Tibial artery (tissue), 4 donors: ENCODE results near the gene DHX38.

Source experiments
- DNase-seq, 2 donors: peaks; one replicate each; pipeline ENCODE4 v3.0.0-alpha.2; 2019
- H3K27ac ChIP-seq, 2 donors: fragments of 200-600 bp; sonication (generic) in 1 of 2; 1 replicate in 1 of 2; 2 replicates in 1 of 2; pipeline ENCODE4 v1.5.1; 2018 to 2019; ENCODE audit warnings: mild to moderate bottlenecking in 1 of 2
- H3K27me3 ChIP-seq, 2 donors: fragments of 200-600 bp; sonication (generic) in 1 of 2; one replicate each; pipeline versions ENCODE4 v1.5.1 to v1.6.0; 2016 to 2019
- H3K36me3 ChIP-seq, 3 donors: fragments of 200-600 bp; sonication (generic) in 2 of 3; one replicate each; pipeline ENCODE4 v1.5.1; 2016 to 2019; ENCODE audit warnings: mild to moderate bottlenecking in 2 of 3
- H3K4me1 ChIP-seq, 4 donors: fragments of 200-600 bp; sonication (generic) in 2 of 4; 1 replicate in 3 of 4; 2 replicates in 1 of 4; pipeline ENCODE4 v1.5.1; 2016 to 2019
- H3K4me3 ChIP-seq, 2 donors: fragments of 200-600 bp; sonication (generic) in 1 of 2; 1 replicate in 1 of 2; 2 replicates in 1 of 2; pipeline ENCODE4 v1.5.1; 2018 to 2019; ENCODE audit warnings: mild to moderate bottlenecking in 2 of 2
- H3K9me3 ChIP-seq, 3 donors: fragments of 200-600 bp; sonication (generic) in 1 of 3; one replicate each; pipeline ENCODE4 v1.5.1; 2016 to 2019
- intact Hi-C: fragments of 100-400 bp; cut with DNase I; formaldehyde crosslinking; loops from one replicate; pipeline ENCODE4 v1.15.0; 2023; ENCODE audit warnings: low total_unique reads
- TF ChIP-seq, protein P1 (sequence below), 2 experiments: fragments of 200-600 bp in 1 of 2; fragments of 450-650 bp in 1 of 2; IDR thresholded peaks; one replicate each; pipeline ENCODE4 v1.5.1; 2017 to 2019; ENCODE audit warnings: antibody characterized with exemption in 2 of 2, mild to moderate bottlenecking in 1 of 2, moderate library complexity in 1 of 2

The DHX38 gene

DNA sequence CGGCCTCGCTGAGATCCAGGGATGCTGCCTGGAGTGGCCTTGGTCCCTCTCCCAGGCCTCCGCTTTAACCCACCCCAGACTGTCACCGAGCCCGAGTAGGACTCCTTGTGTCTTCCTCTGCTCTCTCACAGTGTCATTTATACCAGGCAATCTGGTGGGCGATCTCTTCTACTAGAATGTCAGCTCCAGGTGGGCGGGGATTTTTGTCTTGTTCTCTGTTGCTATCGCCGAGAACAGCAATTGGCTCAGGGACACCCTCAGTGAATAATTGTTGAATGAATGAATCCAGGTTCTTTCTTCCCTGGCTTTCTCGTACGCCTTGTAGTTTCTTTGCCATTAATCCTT, 591 bp downstream of the DHX38 start:
- peak overlapping the region; percentile 86 to 88 for H3K27ac ChIP-seq
- peaks cover 38 to 47% (median 47%) of the 10 kb centered on the region in 3 donors for H3K36me3 ChIP-seq
- intact Hi-C loops: no loop called here
- no peaks in the 10 kb centered on the region for H3K27me3 ChIP-seq
- TF ChIP-seq, protein P1, sequence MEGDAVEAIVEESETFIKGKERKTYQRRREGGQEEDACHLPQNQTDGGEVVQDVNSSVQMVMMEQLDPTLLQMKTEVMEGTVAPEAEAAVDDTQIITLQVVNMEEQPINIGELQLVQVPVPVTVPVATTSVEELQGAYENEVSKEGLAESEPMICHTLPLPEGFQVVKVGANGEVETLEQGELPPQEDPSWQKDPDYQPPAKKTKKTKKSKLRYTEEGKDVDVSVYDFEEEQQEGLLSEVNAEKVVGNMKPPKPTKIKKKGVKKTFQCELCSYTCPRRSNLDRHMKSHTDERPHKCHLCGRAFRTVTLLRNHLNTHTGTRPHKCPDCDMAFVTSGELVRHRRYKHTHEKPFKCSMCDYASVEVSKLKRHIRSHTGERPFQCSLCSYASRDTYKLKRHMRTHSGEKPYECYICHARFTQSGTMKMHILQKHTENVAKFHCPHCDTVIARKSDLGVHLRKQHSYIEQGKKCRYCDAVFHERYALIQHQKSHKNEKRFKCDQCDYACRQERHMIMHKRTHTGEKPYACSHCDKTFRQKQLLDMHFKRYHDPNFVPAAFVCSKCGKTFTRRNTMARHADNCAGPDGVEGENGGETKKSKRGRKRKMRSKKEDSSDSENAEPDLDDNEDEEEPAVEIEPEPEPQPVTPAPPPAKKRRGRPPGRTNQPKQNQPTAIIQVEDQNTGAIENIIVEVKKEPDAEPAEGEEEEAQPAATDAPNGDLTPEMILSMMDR (IDR thresholded peaks at IDR 0.05): no peak
- DNase-seq: no peak
- peaks cover 0 to 40% (median 26%) of the 10 kb centered on the region in 4 donors for H3K4me1 ChIP-seq
- peak overlapping the region; percentile 67 to 68 for H3K4me3 ChIP-seq
- H3K9me3 ChIP-seq: no peaks in the 10 kb centered on the region

DNA sequence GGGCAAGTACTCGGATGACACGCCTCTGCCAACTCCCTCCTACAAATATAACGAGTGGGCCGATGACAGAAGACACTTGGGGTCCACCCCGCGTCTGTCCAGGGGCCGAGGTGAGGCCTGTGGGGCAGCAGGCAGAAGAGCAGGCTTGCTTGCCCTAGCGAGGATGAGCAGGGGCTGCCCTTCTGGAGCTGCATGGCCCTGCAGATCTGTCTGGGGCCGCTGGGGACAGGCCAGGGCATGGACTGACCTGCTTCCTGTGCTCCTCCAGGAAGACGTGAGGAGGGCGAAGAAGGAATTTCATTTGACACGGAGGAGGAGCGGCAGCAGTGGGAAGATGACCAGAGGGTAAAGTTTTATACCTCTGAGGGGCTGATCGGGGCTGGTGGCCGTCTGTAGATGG, 5.3 kb downstream of the DHX38 start:
- peaks cover 0 to 21% (median 12%) of the 10 kb centered on the region in 4 donors for H3K4me1 ChIP-seq
- intact Hi-C loops: loop anchor here (5.0 kb wide), 1 partner anchor 87 kb away; no protein-coding TSS in a partner anchor
- no peak overlapping the region for H3K27ac ChIP-seq
- TF ChIP-seq, protein P1 (IDR thresholded peaks at IDR 0.05): no peak
- peaks cover 73 to 81% (median 80%) of the 10 kb centered on the region in 3 donors for H3K36me3 ChIP-seq
- no peak overlapping the region for H3K4me3 ChIP-seq
- DNase-seq: no peak
- H3K9me3 ChIP-seq: no peaks in the 10 kb centered on the region
- no peaks in the 10 kb centered on the region for H3K27me3 ChIP-seq

DNA sequence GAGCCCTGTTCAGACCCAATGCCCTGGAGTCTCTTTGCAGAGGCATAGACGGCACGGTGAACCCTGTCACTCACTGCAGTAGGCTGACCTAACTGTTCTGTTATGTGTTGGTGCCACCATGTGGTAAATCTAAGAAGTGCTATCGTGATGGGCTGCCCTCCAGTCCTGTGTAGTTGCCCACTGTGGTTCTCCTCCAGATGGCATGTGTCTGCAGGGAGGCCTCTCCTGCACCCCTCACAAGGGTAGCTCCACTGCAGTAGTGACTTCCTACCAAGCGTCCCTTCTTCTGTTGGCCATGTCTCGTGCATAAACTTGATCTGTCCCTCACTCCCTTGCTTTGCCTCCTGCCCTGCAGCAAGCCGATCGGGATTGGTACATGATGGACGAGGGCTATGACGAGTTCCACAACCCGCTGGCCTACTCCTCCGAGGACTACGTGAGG, 5.8 kb downstream of the DHX38 start:
- intact Hi-C loops: loop anchor here (5.0 kb wide), 1 partner anchor 87 kb away; no protein-coding TSS in a partner anchor
- TF ChIP-seq, protein P1 (IDR thresholded peaks at IDR 0.05): peak; percentile 41 to 56
- DNase-seq: no peak
- no peaks in the 10 kb centered on the region for H3K9me3 ChIP-seq
- H3K4me3 ChIP-seq: no peak overlapping the region
- no peaks in the 10 kb centered on the region for H3K27me3 ChIP-seq
- no peak overlapping the region for H3K27ac ChIP-seq
- peaks cover 0 to 18% (median 10%) of the 10 kb centered on the region in 4 donors for H3K4me1 ChIP-seq
- peaks cover 77 to 85% (median 85%) of the 10 kb centered on the region in 3 donors for H3K36me3 ChIP-seq

DNA sequence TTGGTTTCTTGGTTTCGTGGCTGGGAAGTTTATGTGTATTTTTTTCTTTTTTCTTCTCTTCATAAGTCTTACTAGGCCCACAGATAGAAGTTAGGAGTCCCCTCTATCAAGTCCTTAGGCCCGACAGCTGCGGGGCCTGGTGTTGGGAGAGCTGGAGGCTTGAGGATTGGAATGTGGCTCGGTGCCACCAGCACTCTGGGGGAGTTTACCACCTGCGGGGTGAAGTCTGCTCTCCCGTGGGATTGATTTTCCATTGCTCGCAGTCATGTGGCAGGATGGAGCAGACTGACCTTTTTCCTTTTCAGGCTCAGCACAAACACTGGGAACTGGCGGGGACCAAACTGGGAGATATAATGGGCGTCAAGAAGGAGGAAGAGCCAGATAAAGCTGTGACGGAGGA, 7.5 kb downstream of the DHX38 start:
- intact Hi-C loops: no loop called here
- H3K36me3 ChIP-seq: peaks cover 93 to 100% (median 100%) of the 10 kb centered on the region in 3 donors

DNA sequence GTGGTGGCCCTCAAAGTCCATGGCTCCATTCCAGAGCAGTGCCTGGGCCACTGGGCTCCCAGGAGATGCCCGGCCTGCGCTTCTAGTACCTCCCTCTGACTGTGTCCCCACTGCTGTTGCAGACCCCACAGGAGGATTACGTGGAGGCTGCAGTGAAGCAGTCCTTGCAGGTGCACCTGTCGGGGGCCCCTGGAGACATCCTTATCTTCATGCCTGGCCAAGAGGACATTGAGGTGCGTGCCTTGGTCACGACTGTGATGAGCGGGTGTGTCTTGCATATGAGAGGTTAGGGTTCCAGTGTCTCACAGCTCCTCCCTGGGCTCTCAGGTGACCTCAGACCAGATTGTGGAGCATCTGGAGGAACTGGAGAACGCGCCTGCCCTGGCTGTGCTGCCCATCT, 11.3 kb downstream of the DHX38 start:
- peaks cover 100% of the 10 kb centered on the region in 3 donors for H3K36me3 ChIP-seq
- H3K9me3 ChIP-seq: no peaks in the 10 kb centered on the region
- TF ChIP-seq, protein P1 (IDR thresholded peaks at IDR 0.05): no peak
- intact Hi-C loops: no loop called here
- no peak for DNase-seq
- H3K4me1 ChIP-seq: no peaks in the 10 kb centered on the region
- H3K4me3 ChIP-seq: no peak overlapping the region
- no peak overlapping the region for H3K27ac ChIP-seq
- H3K27me3 ChIP-seq: no peaks in the 10 kb centered on the region

More for the DNA sequence above, 7.5 kb downstream of the DHX38 start:
- Histone ChIP-seq H3K27me3 (no peaks in the 10 kb centered on the region), H3K4me1 (no peaks in the 10 kb centered on the region), H3K9me3 (no peaks in the 10 kb centered on the region), H3K4me3 (no peak overlapping the region), H3K27ac (no peak overlapping the region)
- TF ChIP-seq, protein P1 (IDR thresholded peaks at IDR 0.05): no peak
- no peak for DNase-seq

DNA sequence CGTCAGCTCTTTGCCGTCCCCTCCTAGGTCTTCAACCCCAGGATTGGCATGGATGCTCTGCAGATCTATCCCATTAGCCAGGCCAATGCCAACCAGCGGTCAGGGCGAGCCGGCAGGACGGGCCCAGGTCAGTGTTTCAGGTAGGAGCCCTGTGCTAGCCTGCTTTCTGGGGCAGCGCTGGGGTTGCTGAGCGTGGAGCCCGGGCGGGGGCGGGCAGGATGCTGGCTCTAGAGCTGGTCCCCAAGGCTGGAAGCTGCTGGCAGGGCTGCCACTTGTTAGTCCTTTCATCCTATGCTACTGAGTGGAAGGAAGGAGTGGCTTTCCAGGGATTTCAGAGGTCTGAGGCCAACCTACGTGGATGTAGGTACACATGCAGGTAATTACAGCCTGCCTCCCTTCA, 12.3 kb downstream of the DHX38 start:
- no peaks in the 10 kb centered on the region for H3K9me3 ChIP-seq
- H3K27me3 ChIP-seq: no peaks in the 10 kb centered on the region
- no peaks in the 10 kb centered on the region for H3K4me1 ChIP-seq
- intact Hi-C loops: no loop called here
- H3K27ac ChIP-seq: no peak overlapping the region
- TF ChIP-seq, protein P1 (IDR thresholded peaks at IDR 0.05): no peak
- no peak overlapping the region for H3K4me3 ChIP-seq
- peaks cover 98 to 100% (median 100%) of the 10 kb centered on the region in 3 donors for H3K36me3 ChIP-seq
- no peak for DNase-seq
